Testis (tissue), 2 donors: Measurements from ENCODE around the gene HPCAL4.

Experiments
- POLR2A ChIP-seq: fragments of 450-650 bp; IDR thresholded peaks from one replicate; pipeline ENCODE4 v1.6.1; 2017; ENCODE audit warnings: antibody characterized with exemption, mild to moderate bottlenecking, moderate library complexity
- TF ChIP-seq, protein P1 (sequence below), 3 experiments: fragments of 450-650 bp in 2 of 3; fragments of 200-600 bp in 1 of 3; sonication (generic) in 1 of 3; IDR thresholded peaks; one replicate each; pipeline ENCODE4 v1.5.1; 2016 to 2019; ENCODE audit warnings: antibody characterized with exemption in 3 of 3, mild to moderate bottlenecking in 2 of 3, moderate library complexity in 1 of 3

GRCh38 chr1:39680751-39681150 is 10.5 kb downstream of the HPCAL4 start:
- TF ChIP-seq, protein P1, sequence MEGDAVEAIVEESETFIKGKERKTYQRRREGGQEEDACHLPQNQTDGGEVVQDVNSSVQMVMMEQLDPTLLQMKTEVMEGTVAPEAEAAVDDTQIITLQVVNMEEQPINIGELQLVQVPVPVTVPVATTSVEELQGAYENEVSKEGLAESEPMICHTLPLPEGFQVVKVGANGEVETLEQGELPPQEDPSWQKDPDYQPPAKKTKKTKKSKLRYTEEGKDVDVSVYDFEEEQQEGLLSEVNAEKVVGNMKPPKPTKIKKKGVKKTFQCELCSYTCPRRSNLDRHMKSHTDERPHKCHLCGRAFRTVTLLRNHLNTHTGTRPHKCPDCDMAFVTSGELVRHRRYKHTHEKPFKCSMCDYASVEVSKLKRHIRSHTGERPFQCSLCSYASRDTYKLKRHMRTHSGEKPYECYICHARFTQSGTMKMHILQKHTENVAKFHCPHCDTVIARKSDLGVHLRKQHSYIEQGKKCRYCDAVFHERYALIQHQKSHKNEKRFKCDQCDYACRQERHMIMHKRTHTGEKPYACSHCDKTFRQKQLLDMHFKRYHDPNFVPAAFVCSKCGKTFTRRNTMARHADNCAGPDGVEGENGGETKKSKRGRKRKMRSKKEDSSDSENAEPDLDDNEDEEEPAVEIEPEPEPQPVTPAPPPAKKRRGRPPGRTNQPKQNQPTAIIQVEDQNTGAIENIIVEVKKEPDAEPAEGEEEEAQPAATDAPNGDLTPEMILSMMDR (IDR thresholded peaks at IDR 0.05), result no peak
- TF ChIP-seq POLR2A, result no peak
